ENCODE measurements around the gene CUX1.
"Not testable (repeated sequence)": the region's sequence is repeated elsewhere in the genome, so short reads cannot be mapped to it uniquely, and the experiment has no call there.

CUX1 gene

GRCh38 chr7:101870361-101871062, 53.1 kb downstream of the CUX1 start:
- DNase-seq: no peak

GRCh38 chr7:101871351-101871750, 53.9 kb downstream of the CUX1 start:
- DNase-seq: no peak

- DNase-seq: no peak
Observed at GRCh38 chr7:101874028-101874427, 56.6 kb downstream of the CUX1 start.

GRCh38 chr7:101875283-101875846, 57.9 kb downstream of the CUX1 start:
- DNase-seq: no peak

GRCh38 chr7:101877882-101878591, 60.6 kb downstream of the CUX1 start:
- no peak for DNase-seq

GRCh38 chr7:101878938-101879337, 61.5 kb downstream of the CUX1 start:
- no peak for DNase-seq

DNA sequence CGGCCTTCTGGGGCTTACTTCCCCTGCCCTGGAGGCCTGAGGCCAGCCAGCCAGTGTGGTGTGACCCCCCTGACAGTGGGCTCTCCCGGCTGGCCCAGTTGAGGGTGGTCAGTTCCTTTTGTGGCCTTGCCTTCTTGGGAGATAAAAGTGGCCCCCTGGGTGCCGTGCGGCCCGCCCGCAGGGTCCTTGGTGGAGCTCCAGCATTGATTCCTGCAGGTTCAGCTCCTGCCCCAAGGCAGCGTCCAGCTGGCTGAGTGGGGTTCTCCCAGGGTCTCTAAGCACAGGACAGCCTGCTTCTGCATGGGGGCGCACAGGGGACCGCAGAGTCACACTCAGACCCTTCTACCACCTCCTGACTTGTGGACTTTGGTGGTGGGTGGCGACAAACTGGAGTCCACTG, 62.1 kb downstream of the CUX1 start:
- DNase-seq: no peak

DNA sequence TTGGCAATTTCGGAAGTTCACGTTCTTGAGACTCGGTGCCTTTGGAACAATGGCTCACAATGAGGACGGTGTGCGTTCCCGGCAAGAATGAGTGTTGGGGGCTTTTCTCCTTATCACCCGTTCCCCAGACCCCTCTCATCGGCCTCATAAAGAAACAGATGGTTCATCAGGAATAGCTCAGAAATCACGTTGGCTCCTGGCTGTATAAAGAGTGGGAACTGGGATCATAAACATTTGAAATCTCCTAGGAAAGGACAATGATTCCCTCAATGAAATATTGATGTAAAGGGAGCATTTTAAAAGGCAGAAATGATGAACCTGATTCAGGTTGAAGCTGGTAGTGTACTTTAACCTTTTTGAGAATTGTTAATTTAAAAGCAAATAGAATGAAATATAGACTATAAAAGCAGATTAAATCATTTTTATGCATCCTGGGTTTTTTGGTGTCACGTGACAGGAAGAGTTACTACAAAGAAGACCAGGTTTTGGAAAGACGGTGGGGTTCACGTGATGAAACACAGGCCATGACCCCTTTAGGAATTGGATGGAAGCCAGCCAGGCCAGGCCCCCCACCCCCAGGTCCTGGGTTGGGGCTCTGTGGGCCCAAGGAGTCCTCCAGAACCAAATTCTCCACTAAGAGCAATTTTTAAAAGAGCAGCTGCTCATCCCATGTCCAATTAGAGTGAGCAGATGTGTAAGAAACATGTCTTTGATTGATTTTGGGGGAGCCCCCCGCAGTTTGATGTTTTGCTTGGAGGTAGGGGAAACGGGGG, 63.0 kb downstream of the CUX1 start:
- DNase-seq: no peak

DNA sequence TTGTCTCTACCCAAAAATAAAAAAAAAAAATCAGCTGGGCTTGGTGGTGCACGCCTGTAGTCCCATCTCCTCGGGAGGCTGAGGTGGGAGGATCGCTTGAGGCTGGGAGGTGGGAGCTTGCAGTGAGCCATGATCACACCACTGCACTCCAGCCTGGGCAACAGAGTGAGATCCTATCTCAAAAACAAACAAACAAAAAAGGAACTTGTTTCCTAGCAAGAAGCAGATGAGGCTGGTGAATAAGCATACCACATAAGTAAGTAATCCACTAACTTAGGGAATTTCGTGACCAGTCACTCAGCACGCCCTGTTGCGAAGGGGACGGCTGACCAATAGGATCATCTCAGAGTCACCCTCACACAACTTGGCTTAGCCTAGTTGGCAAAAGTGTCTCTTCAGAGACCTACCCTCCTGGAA, 64.6 kb downstream of the CUX1 start:
- no peak for DNase-seq

GRCh38 chr7:101882595-101883564, 65.5 kb downstream of the CUX1 start:
- DNase-seq: peak; percentile 70

DNA sequence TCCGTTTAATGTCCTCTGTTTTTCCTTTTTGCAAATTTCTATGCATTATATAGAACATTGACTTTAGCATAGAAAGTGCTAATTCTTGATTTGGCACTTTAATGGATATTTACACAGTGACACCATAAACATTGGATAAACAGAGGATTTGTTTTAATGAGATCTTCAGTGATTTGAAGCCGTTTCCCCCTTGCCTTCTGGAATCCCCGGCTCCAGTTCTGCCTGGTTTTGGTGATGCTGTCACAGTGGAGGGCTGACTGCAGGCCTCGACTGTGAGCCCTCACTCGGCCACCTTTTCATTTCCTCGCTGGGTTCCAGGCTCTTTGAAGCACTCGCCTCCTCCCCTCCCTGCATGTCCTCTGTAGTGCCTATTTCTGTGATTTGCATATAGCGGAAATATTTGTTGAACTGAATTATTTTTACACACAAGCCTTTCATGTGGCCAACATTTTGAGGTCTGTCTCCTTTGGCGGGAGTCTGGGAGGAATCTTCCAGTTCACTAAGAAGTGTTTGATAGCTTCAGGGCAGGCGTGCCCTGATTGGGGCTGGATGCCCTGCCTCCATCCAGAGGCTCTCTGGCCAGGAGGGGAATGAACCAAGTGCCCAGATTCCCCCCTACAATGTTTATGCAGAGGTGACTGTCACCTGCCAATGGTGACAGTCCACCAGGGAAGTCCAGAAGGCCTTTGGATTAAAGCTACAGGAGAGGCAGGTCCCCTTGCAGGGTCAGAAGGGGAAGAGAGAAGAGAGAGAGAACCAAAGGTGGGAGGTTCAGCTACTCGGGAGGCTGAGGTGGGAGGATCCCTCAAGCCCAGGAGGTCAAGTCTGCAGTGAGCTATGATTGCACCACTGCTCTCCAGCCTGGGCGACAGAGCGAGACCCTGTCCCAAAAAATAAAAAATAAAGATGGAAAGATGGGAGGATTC, 67.5 kb downstream of the CUX1 start:
- DNase-seq: no peak

- no peak for DNase-seq
Observed at GRCh38 chr7:101885597-101885955, 68.2 kb downstream of the CUX1 start.

DNA sequence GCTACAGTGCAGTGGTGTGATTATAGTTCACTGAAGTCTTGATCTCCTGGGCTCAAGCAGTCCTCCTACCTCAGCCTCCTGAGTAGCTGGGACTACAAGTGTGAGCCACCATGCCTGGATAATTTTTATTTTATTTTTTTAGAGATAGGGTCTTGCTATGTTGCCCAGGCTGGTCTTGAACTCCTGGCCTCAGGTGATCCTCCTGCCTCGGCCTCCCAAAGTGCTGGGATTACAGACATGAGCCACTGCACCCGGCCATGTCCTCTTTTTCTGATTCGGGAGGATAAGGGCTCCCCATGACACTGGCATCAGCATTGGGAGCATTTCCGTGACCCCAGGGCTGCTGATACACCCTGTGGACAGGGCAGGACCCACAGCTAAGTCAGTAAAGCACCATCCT, 69.9 kb downstream of the CUX1 start:
- DNase-seq: not testable (repeated sequence)

- not testable (repeated sequence) for DNase-seq
Observed at GRCh38 chr7:101888564-101888963, 71.1 kb downstream of the CUX1 start.

DNA sequence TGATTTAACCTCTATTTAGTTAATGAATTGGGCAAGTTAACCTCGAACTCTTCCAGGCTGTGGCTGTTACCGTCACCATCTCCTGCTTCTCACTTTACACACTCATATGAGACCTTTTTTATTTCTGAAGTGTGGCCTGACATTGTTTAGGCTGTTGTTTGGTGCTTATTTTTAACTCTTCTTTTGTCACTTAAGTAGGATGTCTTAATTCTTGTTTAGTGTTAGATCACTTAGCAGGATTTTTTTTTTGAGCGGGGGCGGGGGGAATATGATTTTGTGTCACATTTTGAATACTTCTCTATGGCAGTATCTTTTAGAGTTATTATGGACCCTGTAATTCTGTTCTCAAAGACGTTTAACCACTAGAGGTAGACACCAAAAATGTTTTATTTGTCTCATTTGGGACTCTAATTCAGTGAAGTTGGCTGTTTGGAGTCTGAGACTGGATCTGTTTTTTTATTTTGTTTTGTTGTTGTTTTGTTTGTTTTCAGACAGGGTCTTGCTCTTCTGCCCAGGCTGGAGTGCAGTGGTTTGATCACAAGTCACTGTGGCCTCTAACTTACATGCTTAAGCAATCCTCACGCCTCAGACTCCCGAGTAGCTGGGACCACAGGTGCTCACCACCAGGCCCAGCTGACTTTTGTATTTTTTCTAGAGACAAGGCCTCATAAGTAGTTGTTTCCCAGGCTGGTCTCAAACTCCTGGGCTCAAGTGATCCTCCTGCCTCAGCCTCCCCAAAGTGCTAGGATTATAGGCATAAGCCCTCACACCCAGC, 73.5 kb downstream of the CUX1 start:
- no peak for DNase-seq

DNA sequence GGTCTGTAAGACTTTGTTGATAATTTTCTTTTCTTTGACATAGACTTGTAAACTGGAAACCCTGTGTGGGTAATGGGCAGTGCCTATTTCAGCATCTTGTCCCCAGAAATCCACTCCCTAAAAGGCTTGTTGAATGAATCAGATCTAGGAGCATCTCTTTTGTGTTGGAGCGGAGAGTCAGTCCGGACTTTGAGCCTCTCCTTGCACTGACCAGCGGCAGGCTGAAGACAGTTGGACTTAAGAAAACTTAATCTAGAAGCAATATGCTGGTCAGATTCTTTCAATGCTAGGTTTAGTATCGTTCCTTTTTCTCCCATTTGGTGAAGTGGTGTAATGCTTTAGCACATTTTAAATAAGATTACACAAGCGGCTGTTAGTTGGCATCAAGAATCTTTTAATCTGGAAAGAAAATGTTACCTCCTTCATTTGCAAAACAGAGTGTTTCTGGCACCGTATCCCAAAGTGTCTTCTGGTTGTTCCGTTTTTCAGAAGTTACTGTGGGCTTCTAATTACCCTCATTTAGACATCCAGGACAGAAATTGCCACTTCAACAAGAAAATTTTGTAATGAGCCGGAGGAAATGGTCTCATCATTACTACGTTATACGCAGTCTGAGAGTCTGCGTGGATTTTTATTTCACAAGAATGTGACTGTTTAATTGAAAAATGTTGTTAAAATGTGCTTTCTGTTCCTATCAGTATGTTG, 74.7 kb downstream of the CUX1 start:
- DNase-seq: no peak

DNA sequence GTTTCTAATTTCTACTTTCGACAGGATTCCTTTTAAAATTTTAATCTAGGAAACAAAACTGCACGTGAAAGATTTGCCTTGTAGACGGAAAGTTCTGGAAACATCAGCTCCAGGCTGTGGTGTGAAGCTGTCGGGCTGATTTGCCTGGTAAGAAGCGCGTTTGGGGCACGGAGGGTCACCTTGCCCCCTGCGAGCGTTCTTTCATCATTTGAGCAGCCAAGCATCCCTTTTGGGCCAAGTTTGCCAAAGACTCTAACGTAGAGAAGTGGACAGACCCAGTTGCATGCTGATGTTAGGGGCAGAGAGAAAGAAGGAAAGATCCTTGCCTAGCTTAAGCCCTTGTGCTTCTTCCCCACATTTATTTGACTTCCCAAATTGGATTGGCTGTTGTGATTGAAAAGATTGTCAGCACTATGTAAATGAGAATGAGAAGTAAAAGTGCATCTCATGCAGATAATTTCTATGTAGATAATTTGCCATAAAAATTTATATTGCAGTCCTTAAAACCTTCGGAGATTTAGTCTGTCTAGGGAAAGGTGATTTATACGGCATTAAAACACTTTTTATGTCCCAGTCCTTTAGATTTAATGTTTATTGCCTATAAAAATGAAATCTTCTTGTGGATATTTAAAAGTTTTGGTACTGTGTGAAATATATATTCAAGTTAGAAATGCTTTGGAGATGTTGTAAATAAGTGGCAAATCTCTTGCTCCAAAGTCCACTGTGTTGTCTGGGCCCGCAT, 76.1 kb downstream of the CUX1 start:
- DNase-seq: no peak

DNA sequence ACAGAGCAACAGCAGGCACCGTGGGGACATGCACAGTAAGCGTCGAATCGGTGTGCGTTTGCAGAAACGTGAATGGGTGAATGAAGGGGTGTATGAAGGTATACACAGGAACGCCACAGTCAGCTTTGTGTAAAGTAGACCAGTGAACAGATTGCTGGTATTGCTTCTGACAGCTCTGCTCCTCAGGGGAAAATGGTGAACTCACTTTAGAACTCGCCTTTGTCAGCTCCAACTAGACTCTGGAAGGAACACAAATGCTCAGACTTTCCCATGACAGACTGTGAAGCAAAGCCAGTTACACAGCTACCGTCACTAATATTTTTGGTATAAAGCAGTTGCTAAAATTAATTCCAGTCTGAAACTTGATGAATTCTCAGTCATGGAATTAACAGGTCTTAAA, 78.9 kb downstream of the CUX1 start:
- DNase-seq: no peak

DNA sequence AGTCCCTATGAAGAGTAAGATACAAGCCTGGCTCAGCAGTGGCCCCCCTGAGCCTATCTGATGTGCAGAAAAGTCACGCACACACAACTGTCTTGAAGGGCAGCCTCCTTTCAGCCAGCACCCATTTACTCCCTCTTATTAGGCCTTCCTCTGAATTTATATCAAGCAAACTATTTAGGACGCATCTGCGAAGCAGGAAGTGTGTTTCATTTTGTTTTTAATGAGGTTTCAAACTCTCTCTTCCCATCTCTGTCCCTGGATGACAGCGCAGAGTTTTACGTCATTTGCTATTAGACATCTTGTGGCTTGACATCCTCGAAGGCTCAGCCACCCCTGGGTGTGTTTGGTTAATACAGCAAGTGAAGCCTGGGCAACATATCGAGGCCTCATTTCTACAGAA, 79.5 kb downstream of the CUX1 start:
- DNase-seq: no peak

All from femur (tissue), 1 donor.